Measurements from ENCODE around the gene AGAP5. TPM values are rescaled to one million over a fixed set of nuclear protein-coding genes. Genes with fewer than 3 reads are reported as not detected.

The AGAP5 gene
- total and polyA plus RNA-seq, 2 of the 13 experiments (the other 11 are each of a cell fraction or from before 2014, with no cell fraction given), result 5.3 to 7.9 TPM

GRCh38 chr10:73625884-73626752 lies 71.8 kb downstream of the AGAP5 start (continued):
- TF ChIP-seq ZNF251 (CRISPR knock-in tag; IDR thresholded peaks at IDR 0.05) (no peak), HCFC1 (IDR thresholded peaks at IDR 0.05; ENCODE audit: low read depth, low read length) (no peak; the same call in 1 of the 2 replicates), YY1 (IDR thresholded peaks at IDR 0.05; ENCODE audit: insufficient read depth, insufficient replicate concordance, low read depth, low read length) (peak; percentile 96), YEATS2 (CRISPR knock-in tag; IDR thresholded peaks at IDR 0.05; ENCODE audit: borderline replicate concordance) (peak; percentile 91), SAP130 (CRISPR knock-in tag; IDR thresholded peaks at IDR 0.05; ENCODE audit: low read depth) (peak; percentile 89), ZNF616 (CRISPR knock-in tag; IDR thresholded peaks at IDR 0.05; ENCODE audit: low read depth) (peak; percentile 62; the same call in 1 of the 2 replicates), RBM39 (IDR thresholded peaks at IDR 0.05; ENCODE audit: low read depth, low read length, poor library complexity, severe bottlenecking) (peak; percentile 40), PLSCR1 (CRISPR knock-in tag; IDR thresholded peaks at IDR 0.05; ENCODE audit: borderline replicate concordance) (no peak), KDM5B (CRISPR knock-in tag; IDR thresholded peaks at IDR 0.05; ENCODE audit: borderline replicate concordance) (peak; percentile 27; the same call in 1 of the 2 replicates), ZNF326 (CRISPR knock-in tag; IDR thresholded peaks at IDR 0.05; ENCODE audit: borderline replicate concordance) (no peak), ZNF891 (CRISPR knock-in tag; IDR thresholded peaks at IDR 0.05) (no peak; the same call in 1 of the 2 replicates), ZNF292 (CRISPR knock-in tag; IDR thresholded peaks at IDR 0.05; ENCODE audit: borderline replicate concordance, low read depth) (no peak), CREB3 (CRISPR knock-in tag; IDR thresholded peaks at IDR 0.05) (no peak), MED8 (CRISPR knock-in tag; IDR thresholded peaks at IDR 0.05; ENCODE audit: insufficient replicate concordance) (no peak), EHMT2 (IDR thresholded peaks at IDR 0.05; ENCODE audit: borderline replicate concordance, low read depth, low read length) (peak; percentile 58; the same call in 1 of the 2 replicates), NR2F1 (CRISPR knock-in tag; IDR thresholded peaks at IDR 0.05) (no peak), CREBL2 (CRISPR knock-in tag; IDR thresholded peaks at IDR 0.05; ENCODE audit: borderline replicate concordance) (peak; percentile 63; the same call in 1 of the 2 replicates), CENPT (CRISPR knock-in tag; IDR thresholded peaks at IDR 0.05; ENCODE audit: low read depth) (no peak), ZNF337 (CRISPR knock-in tag; IDR thresholded peaks at IDR 0.05; ENCODE audit: borderline replicate concordance, low read depth) (no peak), BCL3 (CRISPR knock-in tag; IDR thresholded peaks at IDR 0.05) (no peak; the same call in 1 of the 2 replicates), SKIL (CRISPR knock-in tag; IDR thresholded peaks at IDR 0.05; ENCODE audit: borderline replicate concordance) (no peak), KDM2A (CRISPR knock-in tag; IDR thresholded peaks at IDR 0.05; ENCODE audit: borderline replicate concordance, low read depth) (peak; percentile 66), SPEN (CRISPR knock-in tag; IDR thresholded peaks at IDR 0.05; ENCODE audit: low read depth) (peak; percentile 78)

Data from HepG2 (cell line).